Body of pancreas (tissue), 4 donors: Measurements from ENCODE around the gene RNU5B-1.

Source experiments
- POLR2A ChIP-seq, 3 donors: fragments of 450-650 bp; IDR thresholded peaks; one replicate each; pipeline ENCODE4 v1.6.1; 2016; ENCODE audit warnings: antibody characterized with exemption in 3 of 3, mild to moderate bottlenecking in 2 of 3
- TF ChIP-seq, protein P1 (sequence below), 7 experiments: fragments of 450-650 bp in 4 of 7; fragments of 200-600 bp in 3 of 7; sonication (generic) in 3 of 7; IDR thresholded peaks; one replicate each; pipeline ENCODE4 v1.5.1; 2016 to 2019; ENCODE audit warnings: antibody characterized with exemption in 7 of 7

DNA sequence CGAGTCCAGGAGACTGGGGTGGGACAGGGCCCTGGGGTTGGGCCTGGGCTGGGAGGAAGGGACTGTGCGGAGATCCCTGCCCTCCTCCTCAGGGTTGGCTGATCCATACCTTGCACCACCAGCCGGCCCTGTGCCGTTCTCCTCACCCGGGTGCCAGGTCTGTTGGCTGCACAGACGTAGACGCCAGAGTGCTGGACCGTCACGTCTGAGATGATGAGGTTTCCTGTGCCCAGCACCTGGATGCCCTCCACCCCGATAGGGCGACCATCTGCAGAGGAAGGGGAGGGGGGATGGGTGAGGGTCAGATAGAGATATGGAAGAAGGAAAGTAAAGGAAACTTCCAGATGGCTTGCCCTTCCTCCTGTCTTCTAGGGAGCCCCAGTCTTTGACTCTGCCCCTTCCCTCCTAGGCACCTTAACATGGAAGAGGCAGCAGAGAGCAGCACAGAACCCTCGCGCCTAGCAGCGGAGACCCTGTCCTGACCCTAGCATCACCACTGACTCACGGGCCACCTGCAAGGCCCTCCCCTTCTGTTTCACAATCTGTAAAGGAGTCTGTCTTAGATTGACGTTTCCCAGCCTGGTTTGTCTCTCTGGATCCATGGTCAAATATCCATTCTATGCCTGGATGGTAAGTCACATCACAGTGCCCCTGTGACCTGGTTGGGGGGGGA lies 28.8 kb downstream of the RNU5B-1 start:
- TF ChIP-seq, protein P1, sequence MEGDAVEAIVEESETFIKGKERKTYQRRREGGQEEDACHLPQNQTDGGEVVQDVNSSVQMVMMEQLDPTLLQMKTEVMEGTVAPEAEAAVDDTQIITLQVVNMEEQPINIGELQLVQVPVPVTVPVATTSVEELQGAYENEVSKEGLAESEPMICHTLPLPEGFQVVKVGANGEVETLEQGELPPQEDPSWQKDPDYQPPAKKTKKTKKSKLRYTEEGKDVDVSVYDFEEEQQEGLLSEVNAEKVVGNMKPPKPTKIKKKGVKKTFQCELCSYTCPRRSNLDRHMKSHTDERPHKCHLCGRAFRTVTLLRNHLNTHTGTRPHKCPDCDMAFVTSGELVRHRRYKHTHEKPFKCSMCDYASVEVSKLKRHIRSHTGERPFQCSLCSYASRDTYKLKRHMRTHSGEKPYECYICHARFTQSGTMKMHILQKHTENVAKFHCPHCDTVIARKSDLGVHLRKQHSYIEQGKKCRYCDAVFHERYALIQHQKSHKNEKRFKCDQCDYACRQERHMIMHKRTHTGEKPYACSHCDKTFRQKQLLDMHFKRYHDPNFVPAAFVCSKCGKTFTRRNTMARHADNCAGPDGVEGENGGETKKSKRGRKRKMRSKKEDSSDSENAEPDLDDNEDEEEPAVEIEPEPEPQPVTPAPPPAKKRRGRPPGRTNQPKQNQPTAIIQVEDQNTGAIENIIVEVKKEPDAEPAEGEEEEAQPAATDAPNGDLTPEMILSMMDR (IDR thresholded peaks at IDR 0.05) = no peak
- no peak for TF ChIP-seq POLR2A (IDR thresholded peaks at IDR 0.05)
